OCI-LY1 (cell line): ENCODE data around the gene ETFB.

ENCODE experiments used
- CTCF ChIP-seq: fragments of 200-600 bp; sonication (generic), shearing (Covaris generic); IDR thresholded peaks from 2 replicates; pipeline ENCODE4 v1.5.1; 2017; ENCODE audit warnings: mild to moderate bottlenecking, antibody characterized with exemption, low read length, moderate library complexity, mixed read lengths
- EZH2 ChIP-seq: fragments of 200-600 bp; sonication (generic), shearing (Covaris generic); IDR thresholded peaks from 2 replicates; pipeline ENCODE4 v1.8.0; 2017; ENCODE audit warnings: borderline replicate concordance, mixed run types, mild to moderate bottlenecking, antibody characterized with exemption, low read length, moderate library complexity, mixed read lengths

DNA sequence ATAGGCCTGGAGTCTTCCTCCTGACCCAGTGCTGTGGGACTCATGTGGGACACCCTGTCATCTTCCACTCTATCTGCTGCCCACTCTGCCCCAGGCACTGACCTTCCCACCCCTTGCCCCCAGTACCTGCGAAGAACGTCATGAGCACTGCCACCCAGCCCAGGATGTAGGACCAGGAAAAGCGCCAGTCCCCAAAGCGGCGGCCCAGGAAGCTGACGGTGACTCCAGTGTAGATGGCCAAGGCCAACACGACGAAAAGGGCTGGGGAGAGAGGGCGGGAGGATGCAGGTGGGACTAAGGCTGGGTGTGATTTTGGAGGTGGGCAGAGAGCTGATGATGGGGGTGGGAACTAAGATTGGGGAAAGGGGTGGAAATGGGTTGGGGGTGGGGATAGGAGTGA lies 14.2 kb upstream of the ETFB start:
- no peak for TF ChIP-seq EZH2
- no peak for TF ChIP-seq CTCF
